GM19238 (cell line): ENCODE results near the gene ZNF138.
"Not testable (repeated sequence)": the region's sequence is repeated elsewhere in the genome, so short reads cannot be mapped to it uniquely, and the experiment has no call there.

Experiments
- DNase-seq: peaks from one replicate; pipeline ENCODE4 v3.0.0; 2011; ENCODE audit warnings: low spot score; ENCODE audit not compliant: insufficient read length

The ZNF138 gene

DNA sequence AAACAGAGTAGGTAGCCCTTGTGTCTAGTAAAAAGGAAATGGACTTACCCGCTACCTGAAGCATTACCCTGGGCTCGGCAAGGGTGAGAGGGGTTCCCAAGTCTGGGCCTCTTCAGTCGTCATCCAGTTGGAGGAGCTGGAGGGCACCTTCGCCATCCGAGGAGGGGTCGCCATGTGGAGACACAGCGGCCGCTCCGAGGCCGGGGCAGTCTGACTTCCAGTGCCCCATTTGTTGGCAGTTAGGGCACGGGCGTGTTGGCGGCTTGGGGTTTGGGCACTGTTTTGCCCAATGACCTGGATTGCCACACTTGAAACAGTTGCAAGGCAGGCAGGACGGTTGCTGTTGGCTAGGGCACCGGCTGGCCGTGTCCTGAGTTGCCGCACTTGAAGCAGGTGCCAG, 43.8 kb downstream of the ZNF138 start:
- not testable (repeated sequence) for DNase-seq

DNA sequence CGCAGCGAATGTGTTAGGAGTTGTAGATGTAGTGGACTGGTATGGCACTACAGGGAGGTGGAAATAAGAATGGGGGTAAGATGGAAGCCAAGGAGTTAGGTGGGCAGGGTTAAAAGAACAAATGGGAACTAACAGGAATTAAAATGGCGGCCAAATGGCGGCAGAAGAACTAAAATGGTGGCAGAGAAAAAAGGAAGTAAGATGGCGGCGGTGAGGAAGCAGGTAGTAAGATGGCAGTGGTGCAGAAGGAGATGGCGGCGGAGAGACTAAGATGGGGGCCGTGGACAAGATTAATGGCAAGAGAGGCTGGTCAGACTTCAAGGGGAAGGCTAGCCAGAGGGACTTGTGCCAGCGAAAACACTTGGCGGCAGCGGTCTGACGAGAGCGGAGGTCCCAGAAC, 44.5 kb downstream of the ZNF138 start:
- no peak for DNase-seq

DNA sequence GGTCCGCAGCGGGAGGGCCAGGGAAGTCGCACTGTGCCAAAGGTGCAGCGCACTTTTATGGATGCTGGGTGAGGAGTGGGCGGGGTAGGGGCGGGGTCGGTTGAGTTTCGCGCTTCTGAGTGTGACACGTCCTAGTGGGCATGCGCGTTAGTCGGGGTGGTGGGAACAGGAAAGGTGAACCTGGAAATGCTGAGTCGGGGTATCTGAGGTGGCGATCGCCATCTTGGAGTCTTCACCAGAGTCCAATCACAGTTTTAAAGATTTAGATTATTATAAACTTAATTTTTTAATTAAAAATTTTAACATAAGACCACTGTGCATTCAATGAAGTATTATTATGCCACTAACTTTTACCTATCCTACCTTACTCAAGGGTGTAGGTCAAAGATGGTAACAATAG, 45.7 kb downstream of the ZNF138 start:
- no peak for DNase-seq

DNA sequence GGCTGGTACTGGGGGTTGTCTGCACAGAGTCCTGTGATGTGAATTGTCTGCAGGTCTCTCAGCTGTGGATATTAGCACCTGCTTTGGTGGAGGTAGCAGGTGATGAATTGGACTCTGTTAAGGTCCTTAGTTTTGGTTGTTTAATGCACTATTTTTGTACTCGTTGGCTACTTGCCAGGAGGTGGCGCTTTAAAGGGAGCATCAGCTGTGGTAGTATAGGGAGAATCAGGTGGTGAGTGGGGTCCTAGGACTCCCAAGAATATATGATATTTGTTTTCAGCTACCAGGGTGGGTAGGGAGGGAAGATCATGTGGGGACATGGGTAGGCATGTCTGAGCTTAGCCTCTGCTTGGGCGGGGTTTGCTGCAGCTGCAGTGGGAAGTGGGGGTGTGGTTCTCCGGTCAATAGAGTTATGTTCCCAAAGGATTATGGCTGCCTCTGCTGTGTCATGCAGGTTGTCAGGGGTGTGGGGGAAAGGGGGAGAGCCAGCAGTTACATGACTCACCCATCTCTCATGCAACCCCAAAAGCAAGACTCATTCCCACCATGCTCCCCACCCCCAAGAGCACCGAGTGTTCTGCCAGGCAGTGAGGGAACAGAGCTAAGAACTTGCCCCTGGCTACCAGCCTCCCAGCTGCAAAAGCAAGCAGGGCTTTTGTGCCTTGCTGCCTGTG, 55.2 kb downstream of the ZNF138 start:
- no peak for DNase-seq

DNA sequence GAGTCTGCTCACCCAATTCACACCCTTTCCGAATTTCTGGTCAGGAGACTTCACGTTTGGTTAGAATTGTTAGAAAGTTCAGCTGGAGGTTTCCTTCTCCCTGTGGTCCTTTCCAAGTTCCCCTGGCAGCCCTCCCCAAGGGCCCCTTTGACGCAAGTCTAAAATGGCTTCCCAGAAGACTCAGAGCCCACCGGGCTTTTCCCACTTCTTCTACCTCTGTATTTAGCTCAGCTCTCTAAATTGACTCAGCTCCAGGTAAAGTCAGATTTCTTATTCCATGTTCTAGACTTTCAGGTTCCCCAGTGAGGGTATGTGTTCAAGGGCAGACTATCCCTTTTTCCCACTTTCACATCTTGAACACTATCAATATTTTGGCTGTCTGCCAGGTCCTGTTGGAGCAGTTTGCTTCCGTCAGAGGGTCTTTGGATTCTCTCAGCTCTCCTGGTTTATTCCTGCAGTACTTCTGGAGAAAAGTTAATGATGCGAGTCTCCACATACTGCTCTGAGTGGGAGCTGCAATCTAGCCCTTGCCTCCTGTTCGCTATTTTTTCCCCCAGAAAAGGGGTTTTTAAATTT, 55.8 kb downstream of the ZNF138 start:
- DNase-seq = no peak

DNA sequence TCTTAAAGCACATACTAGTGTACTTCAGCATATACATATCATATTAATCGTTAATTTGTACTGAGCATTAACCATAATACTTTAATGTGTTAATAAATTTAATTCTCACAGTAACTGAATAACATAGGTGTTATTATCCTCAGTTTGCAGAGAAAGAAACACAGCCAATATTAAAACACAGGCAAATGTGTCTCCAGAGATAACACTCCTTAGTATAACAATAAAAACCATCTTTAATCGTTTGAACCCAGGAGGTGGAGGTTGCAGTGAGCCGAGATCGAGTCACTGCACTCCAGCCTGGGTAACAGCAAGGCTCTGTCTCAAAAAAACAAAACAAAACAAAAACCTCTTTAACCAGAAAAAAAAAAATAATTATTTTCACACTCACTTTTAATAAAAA, 59.5 kb downstream of the ZNF138 start:
- DNase-seq = no peak

DNA sequence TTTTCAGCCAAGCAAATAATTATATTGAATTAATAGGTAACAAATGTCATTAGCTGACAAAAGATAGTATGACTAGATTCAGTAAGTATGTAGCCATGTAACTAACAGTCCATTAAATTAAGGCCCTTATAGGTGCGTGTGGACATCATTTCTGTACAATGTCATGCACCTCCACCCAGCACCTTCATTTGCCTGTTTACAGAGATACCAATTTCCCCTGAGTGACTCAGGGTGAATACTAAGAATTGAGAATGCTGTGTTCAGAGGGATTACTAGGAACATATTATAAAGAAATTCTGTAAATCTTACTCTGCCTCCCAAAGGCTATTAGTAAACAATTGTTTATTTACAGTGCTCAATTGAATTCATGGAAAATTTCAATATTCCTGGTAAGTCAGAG, 60.7 kb downstream of the ZNF138 start:
- no peak for DNase-seq

DNA sequence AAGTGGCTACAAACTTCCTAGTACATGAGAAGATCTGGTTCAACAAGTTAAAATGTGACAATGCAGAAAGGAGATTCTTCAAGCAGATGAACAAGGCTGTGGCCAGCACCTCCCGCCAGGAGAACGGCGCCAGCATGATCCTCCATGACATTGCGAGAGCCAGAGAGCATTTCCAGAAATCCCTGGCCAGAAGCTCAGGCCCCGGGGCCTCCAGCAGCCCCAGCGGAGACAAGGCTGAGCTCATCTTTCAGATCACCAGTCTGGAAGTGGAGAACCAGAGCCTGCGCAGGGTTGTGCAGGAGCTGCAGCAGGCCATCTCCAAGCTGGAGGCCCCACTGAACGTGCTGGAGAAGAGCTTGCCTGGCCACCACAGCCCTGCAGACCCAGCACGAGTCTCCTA, 68.8 kb downstream of the ZNF138 start:
- no peak for DNase-seq

DNA sequence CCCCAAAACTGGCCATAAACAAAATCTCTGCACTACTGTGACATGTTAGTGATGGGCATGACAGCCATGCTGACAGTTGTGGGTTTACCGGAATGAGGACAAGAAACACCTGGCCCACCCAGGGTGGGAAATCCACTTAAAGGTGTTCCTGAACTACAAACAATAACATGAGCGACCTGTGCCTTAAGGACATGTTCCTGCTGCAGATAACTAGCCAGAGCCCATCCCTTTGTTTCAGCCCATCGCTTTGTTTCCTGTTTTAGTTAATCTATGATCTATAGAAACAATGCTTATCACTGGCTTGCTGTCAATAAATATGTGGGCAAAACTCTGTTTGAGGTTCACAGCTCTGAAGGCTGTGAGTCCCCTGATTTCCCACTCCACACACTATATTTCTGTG, 69.3 kb downstream of the ZNF138 start:
- DNase-seq = not testable (repeated sequence)

DNA sequence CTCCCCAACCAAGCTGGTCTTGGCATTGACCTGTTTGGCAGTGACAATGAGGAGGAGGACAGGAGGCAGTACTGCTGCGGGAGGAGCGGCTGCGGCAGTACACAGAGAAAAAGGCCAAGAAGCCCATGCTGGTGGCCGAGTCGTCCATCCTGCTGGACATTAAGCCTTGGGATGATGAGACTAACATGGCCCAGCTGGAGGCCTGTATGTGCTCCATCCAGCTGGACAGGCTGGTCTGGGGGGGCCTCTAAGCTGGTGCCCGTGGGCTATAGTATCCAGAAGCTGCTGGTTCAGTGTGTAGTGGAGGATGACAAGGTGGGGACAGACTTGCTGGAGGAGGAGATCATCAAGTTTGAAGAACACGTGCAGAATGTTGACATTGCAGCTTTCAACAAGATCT, 69.7 kb downstream of the ZNF138 start:
- DNase-seq = no peak

DNA sequence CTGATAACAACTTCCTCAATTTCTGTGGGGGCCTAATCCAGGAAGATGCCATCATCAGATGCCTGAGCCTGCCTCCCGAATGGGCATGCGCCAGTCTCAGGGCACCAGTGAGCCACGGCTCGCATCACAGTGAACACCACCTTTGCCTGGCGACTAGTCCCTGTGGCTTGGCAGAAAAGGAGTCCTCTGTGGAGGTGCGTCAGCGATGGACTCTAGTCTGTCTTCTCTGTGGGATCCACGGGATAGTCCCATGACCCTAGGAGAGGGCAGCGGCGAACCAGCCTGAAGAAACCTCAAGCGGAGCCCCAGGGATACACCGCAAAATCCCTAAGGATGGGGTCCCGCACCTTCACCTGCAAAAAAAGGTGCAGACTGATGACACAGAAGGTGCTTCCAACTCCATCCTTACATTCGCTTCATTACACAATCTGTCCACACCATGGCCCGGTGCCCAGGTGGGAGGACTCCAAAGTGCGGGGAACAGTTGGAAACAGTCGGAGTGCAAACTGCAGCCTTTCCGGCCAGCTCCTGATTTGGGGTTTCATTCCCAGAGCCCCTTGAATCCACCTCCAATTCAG, 73.7 kb downstream of the ZNF138 start:
- DNase-seq = no peak

DNA sequence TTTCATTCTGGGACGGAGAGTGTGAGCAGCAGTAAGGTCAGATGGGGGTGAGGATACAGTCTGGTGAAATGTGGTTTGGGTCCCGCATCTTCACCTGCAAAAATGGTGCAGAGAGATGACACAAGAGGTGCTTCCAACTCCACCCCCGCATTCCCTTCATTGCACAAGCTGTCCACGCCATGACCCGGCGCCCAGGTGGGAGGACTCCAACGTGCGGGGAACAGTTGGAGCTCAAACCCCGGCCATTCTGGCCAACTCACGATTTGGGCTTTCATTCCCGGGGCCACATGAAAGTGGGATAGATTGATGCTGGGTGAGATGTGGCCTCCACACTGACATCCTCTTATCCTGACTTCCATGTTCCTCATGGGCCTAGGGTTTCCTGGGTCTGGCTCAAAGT, 74.3 kb downstream of the ZNF138 start:
- no peak for DNase-seq

DNA sequence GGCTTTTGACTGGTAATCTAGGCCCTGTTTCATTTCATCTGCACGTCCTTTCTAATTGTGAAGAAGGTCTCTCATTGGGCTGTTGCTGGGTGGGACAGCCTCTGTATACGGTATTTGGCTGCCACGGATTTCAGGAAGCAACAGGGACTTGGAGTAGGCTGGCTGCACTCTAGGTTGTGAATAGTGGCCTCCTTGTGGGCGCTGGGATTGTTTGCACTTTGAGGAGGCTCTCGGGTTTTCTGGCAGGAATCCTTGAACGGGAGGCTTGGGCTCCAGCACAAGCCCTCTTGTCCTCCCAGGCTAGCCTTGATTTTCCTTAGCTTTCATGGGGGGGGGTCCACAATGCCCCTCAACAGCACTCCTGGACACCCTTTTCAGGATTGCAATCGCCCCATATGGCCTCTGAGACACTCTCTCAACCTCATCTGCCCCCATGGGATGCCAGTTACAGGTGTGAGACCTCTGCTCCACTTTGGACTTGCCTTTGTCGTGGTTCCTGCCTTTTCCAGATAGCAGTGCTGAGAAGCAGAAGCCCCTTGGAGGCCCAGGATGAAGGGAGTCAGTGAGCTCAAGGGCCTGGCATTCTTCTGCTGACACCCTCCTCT, 75.0 kb downstream of the ZNF138 start:
- DNase-seq = no peak

DNA sequence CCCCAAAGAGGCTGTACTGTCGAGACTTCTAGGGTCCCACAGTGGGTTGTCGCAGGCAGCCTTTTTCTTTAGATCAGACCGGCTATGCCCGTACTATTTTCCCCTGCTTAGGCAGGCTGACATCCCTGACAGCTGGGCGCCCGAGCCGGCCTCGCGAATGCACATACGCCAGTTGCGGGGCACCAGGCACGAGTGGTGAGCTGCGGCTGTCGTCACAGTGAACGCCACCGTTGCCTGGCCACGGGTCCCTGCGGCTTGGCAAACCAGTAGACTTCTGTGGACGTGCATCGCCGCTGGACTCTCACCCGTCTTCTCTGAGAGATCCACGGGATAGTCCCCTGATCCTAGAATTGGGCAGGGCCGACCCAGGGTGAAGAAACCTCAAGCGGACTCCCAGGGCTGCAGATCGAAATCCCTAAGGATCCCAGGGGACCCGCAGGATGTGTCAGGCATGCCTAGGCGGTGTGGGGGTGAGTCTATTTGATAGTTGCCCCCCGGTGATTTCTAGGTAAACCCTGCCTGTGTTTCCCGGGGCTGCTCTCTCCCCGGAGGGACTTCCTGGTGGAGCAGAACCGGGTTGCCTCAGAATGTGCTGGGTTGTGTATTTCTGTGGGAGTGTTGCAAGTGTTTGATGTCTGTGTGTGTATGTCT, 75.8 kb downstream of the ZNF138 start:
- DNase-seq = no peak

DNA sequence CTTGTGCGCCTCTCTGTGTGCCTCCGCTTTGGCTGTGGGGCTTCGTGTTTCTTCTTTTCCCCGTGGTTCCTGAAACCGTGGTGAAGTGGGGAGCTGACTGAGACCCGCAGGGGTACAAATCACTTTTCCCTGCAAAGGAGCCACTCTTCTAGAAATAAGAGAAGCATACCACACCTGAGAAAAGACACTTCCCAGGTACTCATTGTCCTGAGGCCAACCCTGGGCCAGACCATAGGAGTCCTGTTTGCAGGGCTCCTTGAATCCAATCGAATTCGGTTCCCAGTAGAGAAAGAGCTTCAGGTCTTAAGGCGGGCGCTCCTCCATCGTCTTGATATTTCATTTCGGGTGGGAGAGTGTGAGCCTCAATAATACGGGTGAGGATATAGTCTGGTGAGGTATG, 76.4 kb downstream of the ZNF138 start:
- no peak for DNase-seq

DNA sequence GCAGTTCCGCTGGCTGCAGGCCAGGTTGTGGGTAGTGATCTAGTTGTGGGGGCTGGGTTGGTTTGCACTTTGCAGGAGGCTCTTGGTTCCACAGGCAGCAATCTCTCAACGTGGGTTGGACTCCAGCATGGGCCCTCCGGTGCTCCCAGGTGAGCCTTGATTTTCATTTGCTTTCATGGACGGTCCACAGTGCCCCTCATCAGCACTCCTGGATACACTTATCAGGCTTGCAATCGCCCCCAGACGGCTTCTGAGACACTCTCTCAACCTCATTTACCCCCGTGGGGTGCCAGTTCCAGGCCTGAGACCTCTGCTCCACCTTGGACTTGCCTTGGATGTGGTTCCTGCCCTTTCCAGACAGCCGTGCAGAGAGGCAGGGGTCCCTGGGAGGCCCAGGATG, 77.5 kb downstream of the ZNF138 start:
- no peak for DNase-seq

DNA sequence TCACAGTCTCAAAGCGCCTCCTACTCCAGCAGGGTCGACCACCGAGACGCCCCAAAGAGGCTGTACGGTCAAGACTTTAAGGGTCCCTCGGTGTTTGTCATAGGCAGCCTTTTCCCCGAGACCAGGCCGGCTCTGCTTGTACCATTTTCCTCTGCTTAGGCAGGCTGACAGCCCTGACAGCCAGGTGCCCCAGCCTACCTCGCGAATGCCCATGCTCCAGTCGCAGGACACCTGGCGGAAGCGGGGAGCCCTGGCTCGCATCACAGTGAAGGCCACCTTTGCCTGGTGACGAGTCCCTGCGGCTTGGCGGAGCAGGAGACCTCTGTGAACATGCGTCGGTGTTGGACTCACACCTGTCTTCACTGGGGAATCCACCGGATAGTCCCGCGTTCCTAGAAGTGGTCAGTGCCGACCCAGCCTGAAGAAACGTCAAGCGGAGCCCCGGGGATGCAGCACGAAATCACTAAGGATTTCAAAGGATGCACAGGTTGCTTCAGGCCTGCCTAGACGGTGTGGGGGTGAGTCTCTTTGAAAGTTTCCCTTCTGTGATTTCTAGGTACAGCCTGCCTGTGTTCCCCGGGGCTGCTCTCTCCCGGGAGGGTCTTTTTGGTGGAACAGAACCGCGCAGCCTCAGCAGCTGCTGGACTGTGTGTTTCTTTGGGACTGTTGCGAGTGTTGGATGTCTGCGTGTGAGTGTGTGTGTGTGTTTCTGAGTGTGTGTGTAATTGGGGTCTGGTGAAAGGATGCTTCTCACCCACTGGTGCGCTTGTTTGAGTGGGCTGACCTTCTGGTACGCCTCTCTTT, 78.3 kb downstream of the ZNF138 start:
- DNase-seq = no peak

DNA sequence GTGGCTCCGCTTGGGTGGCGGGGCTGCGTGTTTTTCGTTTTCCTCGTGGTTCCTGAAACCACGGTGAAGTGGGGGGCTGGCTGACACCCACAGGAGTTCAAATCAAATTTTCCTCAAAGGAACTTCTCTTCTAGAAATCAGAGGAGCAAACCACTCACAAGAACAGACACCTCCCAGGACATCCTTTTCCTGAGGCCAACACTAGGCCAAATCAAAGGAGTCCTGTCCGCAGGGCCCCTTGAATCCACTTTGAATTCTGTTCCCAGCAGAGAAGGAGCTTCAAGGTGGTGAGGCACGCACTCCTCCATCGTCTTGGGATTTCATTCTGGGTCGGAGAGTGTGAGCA, 78.9 kb downstream of the ZNF138 start:
- no peak for DNase-seq

DNA sequence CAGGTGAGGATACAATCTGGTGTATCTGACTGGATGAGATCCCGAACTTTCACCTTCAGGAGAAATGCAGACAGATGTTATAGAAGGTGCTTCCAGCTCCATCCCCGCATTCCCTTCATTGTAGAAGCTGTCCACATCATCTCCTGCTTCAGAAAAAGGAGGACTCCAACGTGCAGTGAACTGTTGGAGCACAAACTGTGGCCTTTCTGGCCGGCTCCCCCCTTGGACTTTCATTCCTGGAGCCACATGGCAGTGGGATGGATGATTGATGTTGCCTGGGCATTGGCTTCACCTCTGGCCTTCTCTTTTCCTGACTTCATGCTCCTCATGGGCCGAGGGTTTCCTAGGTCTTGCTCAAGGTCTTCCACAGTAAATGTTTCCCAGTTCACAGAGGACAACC, 79.3 kb downstream of the ZNF138 start:
- no peak for DNase-seq

DNA sequence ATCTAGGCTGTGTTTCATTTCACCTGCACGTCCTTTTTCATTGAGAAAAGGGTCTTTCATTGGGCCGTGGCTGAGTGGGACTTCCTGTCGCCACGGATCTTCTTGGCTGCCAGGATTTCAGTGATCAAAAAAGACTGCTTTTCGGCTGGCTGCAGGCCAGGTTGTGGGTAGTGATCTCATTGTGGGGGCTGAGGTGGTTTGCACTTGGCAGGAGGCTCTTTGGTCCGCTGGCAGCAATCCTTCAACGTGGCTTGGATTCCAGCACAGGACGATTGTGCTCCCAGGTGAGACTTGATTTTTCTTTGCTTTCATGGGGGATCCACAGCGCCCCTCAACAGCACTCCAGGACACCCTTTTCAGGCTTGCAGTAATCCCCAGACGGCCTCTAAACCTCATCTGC, 79.9 kb downstream of the ZNF138 start:
- no peak for DNase-seq

DNA sequence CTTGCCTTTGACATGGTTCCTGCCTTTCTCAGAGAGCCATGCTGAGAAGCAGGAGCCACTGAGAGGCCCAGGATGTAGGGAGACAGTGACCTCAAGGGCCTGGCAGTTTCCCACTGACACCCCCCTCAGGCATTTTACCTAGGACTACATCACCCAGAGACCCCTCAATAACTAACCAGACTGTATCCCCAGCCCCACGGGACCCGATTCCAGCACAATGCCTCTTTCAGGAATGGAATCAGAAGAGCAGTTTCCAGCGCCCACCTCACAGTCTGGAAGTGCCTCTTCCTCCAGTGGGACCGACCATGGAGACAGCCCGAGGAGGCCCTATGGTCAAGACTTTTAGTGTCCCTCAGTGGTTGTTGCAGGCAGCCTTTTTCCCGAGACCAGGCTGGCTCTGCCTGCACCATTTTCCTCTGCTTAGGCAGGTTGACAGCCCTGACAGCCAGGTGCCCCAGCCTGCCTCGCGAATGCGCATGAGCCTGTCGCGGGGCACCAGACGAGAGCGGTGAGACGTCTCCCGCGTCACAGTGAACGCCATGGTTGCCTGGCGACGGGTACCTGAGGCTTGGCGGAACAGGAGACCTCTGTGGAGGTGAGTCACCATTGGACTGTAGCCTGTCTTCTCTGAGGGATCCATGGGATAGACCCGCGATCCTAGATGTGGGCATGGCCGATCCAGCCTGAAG, 80.5 kb downstream of the ZNF138 start:
- DNase-seq = no peak
